H1 (cell line): ENCODE measurements around the gene KREMEN1. TPM values are rescaled to one million over a fixed set of nuclear protein-coding genes. Genes with fewer than 3 reads are reported as not detected.
A peak's percentile ranks its signal among the peaks of the same experiment; 100 is the strongest.

Experiments
- CTCF ChIA-PET: fragments of 300-600 bp; sonication (Branson Sonifier 250); formaldehyde crosslinking; loops from one replicate; lab custom pipeline; 2021; ENCODE audit not compliant: partially characterized antibody; lab: Charles Lee
- POLR2A ChIA-PET: fragments of 300-600 bp; sonication (Branson Sonifier 250); formaldehyde crosslinking; loops from one replicate; lab custom pipeline; 2021; ENCODE audit warnings: inconsistent platforms; ENCODE audit not compliant: partially characterized antibody; lab: Charles Lee
- DNase-seq, 2 experiments: peaks; one replicate each; pipeline versions ENCODE4 v3.0.0 to v3.0.0-alpha.2; 2010 to 2022; ENCODE audit warnings: low spot score in 2 of 2, low read depth in 1 of 2, mixed read lengths in 1 of 2
- FAIRE-seq: peaks from 2 replicates; lab custom pipeline; 2011; peaks lifted over from hg19 to GRCh38; lab: Jason Lieb, UNC
- H2AFZ ChIP-seq: 2 replicates; pipeline ENCODE4 v1.8.1; 2012; ENCODE audit warnings: low read length, inconsistent platforms
- H2AK5ac ChIP-seq: 2 replicates; pipeline ENCODE4 v1.6.1; 2013; ENCODE audit warnings: low read depth, low read length
- H2BK120ac ChIP-seq: replicated peaks from 2 replicates; pipeline ENCODE3; 2013; ENCODE audit warnings: low read depth, low read length, inconsistent platforms
- H2BK12ac ChIP-seq: 2 replicates; pipeline ENCODE4 v1.6.1; 2013; ENCODE audit warnings: low read depth, low read length
- H2BK15ac ChIP-seq: 2 replicates; pipeline ENCODE4 v1.6.1; 2013; ENCODE audit warnings: low read length
- H2BK20ac ChIP-seq: 2 replicates; pipeline ENCODE4 v1.6.1; 2013; ENCODE audit warnings: low read length
- H2BK5ac ChIP-seq: 2 replicates; pipeline ENCODE4 v1.6.1; 2013; ENCODE audit warnings: low read depth, low read length
- H3K14ac ChIP-seq: 2 replicates; pipeline ENCODE4 v1.6.1; 2013; ENCODE audit warnings: inconsistent platforms; ENCODE audit not compliant: insufficient read length
- H3K18ac ChIP-seq: 2 replicates; pipeline ENCODE4 v1.6.1; 2013; ENCODE audit warnings: low read length; ENCODE audit errors: extremely low read depth
- H3K23ac ChIP-seq: 2 replicates; pipeline ENCODE4 v1.6.1; 2013; ENCODE audit warnings: inconsistent platforms; ENCODE audit not compliant: insufficient read length
- H3K23me2 ChIP-seq: 2 replicates; pipeline ENCODE4 v1.6.1; 2013; ENCODE audit warnings: low read depth, low read length
- H3K27ac ChIP-seq: 2 replicates; pipeline ENCODE4 v1.6.1; 2011; ENCODE audit warnings: low read depth, low read length, inconsistent platforms
- H3K27me3 ChIP-seq, 4 experiments: replicated peaks in 1 of 4; 1 replicate in 1 of 4; 2 replicates in 3 of 4; pipeline versions ENCODE4 v1.6.1 to v1.8.1; 2011 to 2013; ENCODE audit warnings: low read length in 3 of 4, mild to moderate bottlenecking in 3 of 4, inconsistent platforms in 2 of 4, mixed read lengths in 2 of 4, moderate library complexity in 1 of 4; ENCODE audit not compliant: control insufficient read depth in 3 of 4, insufficient read depth in 3 of 4; ENCODE audit errors: extremely low read depth in 1 of 4
- H3K36me3 ChIP-seq, 4 experiments: 2 replicates each; pipeline versions ENCODE4 v1.6.1 to v1.8.1; 2011 to 2013; ENCODE audit warnings: mild to moderate bottlenecking in 4 of 4, low read length in 3 of 4, moderate library complexity in 2 of 4, control low read depth in 1 of 4, inconsistent platforms in 1 of 4; ENCODE audit not compliant: insufficient read depth in 4 of 4, control insufficient read depth in 2 of 4
- H3K4ac ChIP-seq: replicated peaks from 2 replicates; pipeline ENCODE3; 2013; ENCODE audit warnings: low read length, low read depth, mixed read lengths, inconsistent platforms; ENCODE audit not compliant: insufficient read length
- H3K4me1 ChIP-seq, 4 experiments: replicated peaks in 1 of 4; 1 replicate in 1 of 4; 2 replicates in 3 of 4; pipeline versions ENCODE4 v1.6.1 to v1.8.1; 2011 to 2013; ENCODE audit warnings: low read length in 3 of 4, inconsistent platforms in 2 of 4, mixed read lengths in 1 of 4; ENCODE audit not compliant: insufficient read depth in 4 of 4, control insufficient read depth in 3 of 4
- H3K4me2 ChIP-seq, 2 experiments: 2 replicates each; pipeline versions ENCODE4 v1.6.1 to v1.8.1; 2011 to 2013; ENCODE audit warnings: low read depth in 2 of 2, low read length in 2 of 2, control low read depth in 1 of 2, inconsistent platforms in 1 of 2, mild to moderate bottlenecking in 1 of 2; ENCODE audit not compliant: insufficient read depth in 1 of 2
- H3K4me3 ChIP-seq, 4 experiments: fragments of 200-600, 300-600 bp in 1 of 4; sonication (generic), shearing (Covaris generic), sonication (Bioruptor Twin) in 1 of 4; 2 replicates each; pipeline versions ENCODE4 v1.5.1 to v1.8.1; 2011 to 2016; ENCODE audit warnings: low read length in 4 of 4, low read depth in 3 of 4, control low read depth in 2 of 4, inconsistent platforms in 2 of 4, mild to moderate bottlenecking in 2 of 4, mixed read lengths in 1 of 4, moderate library complexity in 1 of 4; ENCODE audit not compliant: insufficient read depth in 2 of 4; ENCODE audit errors: extremely low read depth in 1 of 4
- H3K56ac ChIP-seq: replicated peaks from 2 replicates; pipeline ENCODE3; 2013; ENCODE audit warnings: low read depth, mild to moderate bottlenecking, mixed read lengths, low read length, inconsistent platforms; ENCODE audit not compliant: insufficient read length
- H3K79me1 ChIP-seq: 2 replicates; pipeline ENCODE4 v1.6.1; 2013; ENCODE audit warnings: low read depth, low read length, control low read depth
- H3K79me2 ChIP-seq, 2 experiments: 2 replicates each; pipeline versions ENCODE4 v1.6.1 to v1.8.1; 2012 to 2013; ENCODE audit warnings: low read length in 2 of 2, mild to moderate bottlenecking in 2 of 2, inconsistent platforms in 1 of 2; ENCODE audit not compliant: insufficient read depth in 2 of 2, control insufficient read depth in 1 of 2
- H3K9ac ChIP-seq, 4 experiments: replicated peaks in 1 of 4; 1 replicate in 1 of 4; 2 replicates in 3 of 4; pipeline versions ENCODE4 v1.6.1 to v1.8.1; 2011 to 2013; ENCODE audit warnings: low read depth in 3 of 4, low read length in 3 of 4, control low read depth in 2 of 4, mild to moderate bottlenecking in 2 of 4, moderate library complexity in 2 of 4, inconsistent platforms in 1 of 4; ENCODE audit errors: extremely low read depth in 1 of 4
- H3K9me3 ChIP-seq, 2 experiments: 2 replicates each; pipeline versions ENCODE4 v1.6.1 to v1.8.1; 2012 to 2013; ENCODE audit warnings: mild to moderate bottlenecking in 2 of 2, moderate library complexity in 2 of 2, control low read depth in 1 of 2, inconsistent platforms in 1 of 2, low read depth in 1 of 2, low read length in 1 of 2, mixed read lengths in 1 of 2; ENCODE audit not compliant: insufficient read depth in 2 of 2
- H4K20me1 ChIP-seq, 2 experiments: replicated peaks in 1 of 2; 2 replicates each; pipeline versions ENCODE3 to v1.8.1; 2011 to 2013; ENCODE audit warnings: inconsistent platforms in 2 of 2, low read length in 2 of 2, mild to moderate bottlenecking in 1 of 2; ENCODE audit not compliant: insufficient read depth in 2 of 2, control insufficient read depth in 1 of 2
- H4K5ac ChIP-seq: 2 replicates; pipeline ENCODE4 v1.6.1; 2013; ENCODE audit warnings: low read length, low read depth, mixed read lengths, inconsistent platforms; ENCODE audit not compliant: insufficient read length
- H4K8ac ChIP-seq: 2 replicates; pipeline ENCODE4 v1.8.0; 2013; ENCODE audit warnings: mild to moderate bottlenecking, moderate library complexity, low read length, inconsistent platforms; ENCODE audit not compliant: insufficient read depth; ENCODE audit errors: extremely low read depth
- H4K91ac ChIP-seq: replicated peaks from 2 replicates; pipeline ENCODE3; 2013; ENCODE audit warnings: low read length, mixed read lengths, inconsistent platforms; ENCODE audit not compliant: insufficient read length
- ASH2L ChIP-seq: fragments of 200-600, 300-600 bp; sonication (generic); IDR thresholded peaks from one replicate; pipeline ENCODE4 v1.7.1; 2017; ENCODE audit warnings: low read length
- BCL11A ChIP-seq, 2 experiments: IDR thresholded peaks; one replicate each; pipeline ENCODE4 v1.6.1; 2011; ENCODE audit warnings: low read depth in 2 of 2, low read length in 2 of 2, mild to moderate bottlenecking in 2 of 2
- CHD2 ChIP-seq: IDR thresholded peaks from 2 replicates; pipeline ENCODE4 v1.6.1; 2012; ENCODE audit warnings: low read length, improper control_type of control experiment
- CREB1 ChIP-seq: IDR thresholded peaks from 2 replicates; pipeline ENCODE4 v1.6.1; 2012; ENCODE audit warnings: inconsistent platforms
- FOSL1 ChIP-seq: IDR thresholded peaks from 2 replicates; pipeline ENCODE4 v1.6.1; 2011; ENCODE audit warnings: mild to moderate bottlenecking, low read depth, low read length, moderate library complexity; ENCODE audit not compliant: insufficient read depth
- PHF8 ChIP-seq: fragments of 200-600 bp; sonication (generic); conservative IDR thresholded peaks from 2 replicates; pipeline ENCODE4 v1.7.1; 2012; ENCODE audit warnings: low read depth, mild to moderate bottlenecking, inconsistent platforms, low read length, moderate library complexity
- RFX5 ChIP-seq: IDR thresholded peaks from 2 replicates; pipeline ENCODE4 v1.6.1; 2011; ENCODE audit warnings: low read depth, low read length, improper control_type of control experiment, borderline replicate concordance
- RXRA ChIP-seq: IDR thresholded peaks from 2 replicates; pipeline ENCODE4 v1.6.1; 2011; ENCODE audit warnings: low read depth, mild to moderate bottlenecking, low read length, moderate library complexity; ENCODE audit not compliant: insufficient read depth
- TAF1 ChIP-seq: IDR thresholded peaks from 2 replicates; pipeline ENCODE4 v1.6.1; 2011; ENCODE audit warnings: mild to moderate bottlenecking, low read depth, low read length
- TCF12 ChIP-seq: IDR thresholded peaks from 2 replicates; pipeline ENCODE4 v1.6.1; 2011; ENCODE audit warnings: low read depth, mild to moderate bottlenecking, low read length
- WGBS, 2 experiments: shearing (Covaris generic) in 1 of 2; methylation state at CpG; one replicate each; pipeline versions ENCODE4 v1.1.6 to v1.1.7; 2013 to 2015; ENCODE audit warnings: low lambda C conversion rate in 2 of 2, mixed read lengths in 2 of 2, inconsistent platforms in 1 of 2, low coverage in 1 of 2, missing lambda C conversion rate in 1 of 2; ENCODE audit not compliant: insufficient replicate concordance in 2 of 2, insufficient coverage in 1 of 2, insufficient read length in 1 of 2; ENCODE audit errors: extremely low coverage in 1 of 2, missing lambda C conversion rate in 1 of 2; 5-methylcytosine and 5-hydroxymethylcytosine counted together
- polyA plus RNA-seq, 7 experiments: library from polyadenylated mRNA; depleted of rRNA in 3 of 7; stranded (reverse) in 5 of 7; unstranded in 2 of 7; fragments of >200 nt in 5 of 7; fragments of 200-250 nt in 2 of 7; gene quantifications; 1 replicate in 5 of 7; 2 replicates in 1 of 7; 4 replicates in 1 of 7; pipeline versions ENCODE4 v1.2.1 to v1.2.3, GENCODE V29; 2011 to 2013; ENCODE audit warnings: missing spikeins in 2 of 7, mixed read lengths in 2 of 7
- total RNA-seq: library from RNA; stranded (reverse); fragmentation: NEBNext Ultra II Directional; extraction: Animal tissue kit (Norgen Biotek cat#: 25700); gene quantifications from 2 replicates; pipeline ENCODE4 v1.2.1, GENCODE V29; 2021
- TF ChIP-seq, protein P1 (sequence below): IDR thresholded peaks from 2 replicates; pipeline ENCODE4 v1.6.1; 2011; ENCODE audit warnings: low read depth, mild to moderate bottlenecking, low read length; ENCODE audit not compliant: insufficient read depth
- TF ChIP-seq, protein P2 (sequence below): IDR thresholded peaks from 2 replicates; pipeline ENCODE4 v1.6.1; 2012; ENCODE audit warnings: inconsistent platforms

The KREMEN1 gene
- total and polyA plus RNA-seq, 2 of the 8 experiments (the other 6 are each of a cell fraction or from before 2014, with no cell fraction given) = 2.1 to 3.2 TPM

DNA sequence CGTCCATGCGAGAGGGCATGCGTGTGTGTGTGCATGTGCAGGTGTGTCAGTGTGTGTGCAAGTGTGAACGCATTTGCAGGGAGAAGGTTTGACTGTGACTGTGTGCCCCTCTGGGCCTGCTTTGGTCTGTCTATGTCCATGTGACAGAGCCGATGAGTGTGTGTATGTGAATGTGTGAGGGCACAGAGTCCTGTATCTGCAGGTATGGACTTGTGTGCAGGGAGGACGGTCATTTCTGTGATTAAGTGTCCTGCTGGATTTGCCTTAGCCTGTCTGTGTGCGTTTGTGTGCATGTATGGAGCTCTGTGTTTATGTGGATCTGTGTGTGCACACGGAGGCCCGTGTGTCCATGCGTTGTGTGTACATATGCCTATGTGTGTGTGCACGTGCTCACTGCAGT is 138.2 kb downstream of the KREMEN1 start:
- Histone ChIP-seq H3K27me3 (no peaks in the 10 kb centered on the region), H3K4me1 (peaks cover 0 to 25% (median 8%) of the 10 kb centered on the region in 4 experiments; a peak in 6 of 7 replicates), H3K4me2 (no peak overlapping the region), H4K91ac (peak overlapping the region; percentile 77), H3K23me2 (peaks cover 3% of the 10 kb centered on the region; the same call in 1 of the 2 replicates), H3K79me2 (no peaks in the 10 kb centered on the region), H3K4me3 (no peak overlapping the region), H2BK15ac (peak overlapping the region; percentile 97), H2BK20ac (no peak overlapping the region), H3K9me3 (no peaks in the 10 kb centered on the region), H3K14ac (no peak overlapping the region), H2BK5ac (peak overlapping the region; percentile 90), H3K18ac (peak overlapping the region; percentile 38; the same call in 1 of the 2 replicates), H3K9ac (peak overlapping the region in 1 of 4 experiments; percentile 50; a peak in 1 of 7 replicates), H3K27ac (no peak overlapping the region; the same call in 1 of the 2 replicates), H3K23ac (no peak overlapping the region), H4K8ac (no peak overlapping the region), H2BK12ac (peak overlapping the region; percentile 84; the same call in 1 of the 2 replicates), H3K4ac (no peak overlapping the region), H3K56ac (no peak overlapping the region), H2AFZ (no peak overlapping the region), H4K20me1 (peaks cover 0 to 3% of the 10 kb centered on the region in 2 experiments), H2AK5ac (peak overlapping the region; percentile 30; the same call in 1 of the 2 replicates), H4K5ac (no peak overlapping the region), H3K36me3 (no peaks in the 10 kb centered on the region), H2BK120ac (no peak overlapping the region), H3K79me1 (peaks cover 5% of the 10 kb centered on the region)
- POLR2A ChIA-PET = interaction anchor here (1.2 kb wide), 1 partner anchor 28 kb away, joined by 3 read pairs; no protein-coding TSS in a partner anchor
- TF ChIP-seq ASH2L (no peak), RXRA (no peak), CHD2 (no peak), FOSL1 (no peak), TCF12 (no peak), BCL11A (IDR thresholded peaks at IDR 0.05; ENCODE audit: low read depth in 2 of 2, low read length in 2 of 2) (no peak), CREB1 (no peak), PHF8 (no peak), RFX5 (no peak), TAF1 (no peak)
- TF ChIP-seq, protein P1, sequence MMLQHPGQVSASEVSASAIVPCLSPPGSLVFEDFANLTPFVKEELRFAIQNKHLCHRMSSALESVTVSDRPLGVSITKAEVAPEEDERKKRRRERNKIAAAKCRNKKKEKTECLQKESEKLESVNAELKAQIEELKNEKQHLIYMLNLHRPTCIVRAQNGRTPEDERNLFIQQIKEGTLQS = no peak
- TF ChIP-seq, protein P2, sequence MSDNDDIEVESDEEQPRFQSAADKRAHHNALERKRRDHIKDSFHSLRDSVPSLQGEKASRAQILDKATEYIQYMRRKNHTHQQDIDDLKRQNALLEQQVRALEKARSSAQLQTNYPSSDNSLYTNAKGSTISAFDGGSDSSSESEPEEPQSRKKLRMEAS = no peak
- no peak for FAIRE-seq
- DNase-seq = no peak
- CTCF ChIA-PET = interaction anchor here (1.0 kb wide), 1 partner anchor 8 kb away, joined by 3 read pairs; no protein-coding TSS in a partner anchor
- 81% methylated on average over 11 of the region's 11 CpGs; no CpG with 5 or more reads in 1 of the 2 experiments for WGBS, 2 experiments
